Testis (tissue), 5 donors: Measurements from ENCODE around the gene NOX1. TPM values are rescaled to one million over a fixed set of nuclear protein-coding genes. Genes with fewer than 3 reads are reported as not detected.

Experiments used
- DNase-seq: peaks from one replicate; pipeline ENCODE4 v3.0.0-alpha.2; 2019
- H3K27ac ChIP-seq, 2 donors: fragments of 200-600 bp; sonication (generic); one replicate each; pipeline ENCODE4 v1.5.1; 2019
- H3K27me3 ChIP-seq: fragments of 200-600 bp; sonication (generic); one replicate; pipeline ENCODE4 v1.5.1; 2019
- H3K36me3 ChIP-seq: fragments of 200-600 bp; sonication (generic); one replicate; pipeline ENCODE4 v1.5.1; 2017; ENCODE audit warnings: low read depth; ENCODE audit errors: missing control alignments
- H3K4me1 ChIP-seq: fragments of 200-600 bp; sonication (generic); one replicate; pipeline ENCODE4 v1.5.1; 2019
- H3K4me3 ChIP-seq, 2 donors: fragments of 200-600 bp; sonication (generic); one replicate each; pipeline ENCODE4 v1.5.1; 2017 to 2019
- H3K9me3 ChIP-seq: fragments of 200-600 bp; sonication (generic); one replicate; pipeline ENCODE4 v1.5.1; 2017
- POLR2A ChIP-seq: fragments of 450-650 bp; IDR thresholded peaks from one replicate; pipeline ENCODE4 v1.6.1; 2017; ENCODE audit warnings: antibody characterized with exemption, mild to moderate bottlenecking, moderate library complexity
- WGBS, 2 donors: methylation state at CpG; one replicate each; pipeline ENCODE4 v1.1.5; 2018; 5-methylcytosine and 5-hydroxymethylcytosine counted together
- intact Hi-C: fragments of 100-400 bp; cut with DNase I; formaldehyde crosslinking; loops from one replicate; pipeline ENCODE4 v1.15.1; 2023; ENCODE audit warnings: low total_unique reads
- long read RNA-seq, 2 donors: transcript quantifications; one replicate each; lab custom pipeline, GENCODE V29; 2026
- polyA plus RNA-seq: library from polyadenylated mRNA; stranded (reverse); fragments of 350-450 nt; fragmentation: Illumina TruSeq; extraction: RNeasy Lipid Tissue Mini Kit (QIAGEN cat#74804); gene quantifications from one replicate; pipeline ENCODE4 v1.2.3, GENCODE V29; 2014; ENCODE audit warnings: low read depth, low replicate concordance; ENCODE audit not compliant: insufficient read depth
- total RNA-seq, 2 donors: library from RNA; depleted of rRNA; stranded (reverse); fragments of >200 nt; gene quantifications; one replicate each; pipeline ENCODE4 v1.2.3, GENCODE V29; 2016
- TF ChIP-seq, protein P1 (sequence below), 3 experiments: fragments of 450-650 bp in 2 of 3; fragments of 200-600 bp in 1 of 3; sonication (generic) in 1 of 3; IDR thresholded peaks; one replicate each; pipeline ENCODE4 v1.5.1; 2016 to 2019; ENCODE audit warnings: antibody characterized with exemption in 3 of 3, mild to moderate bottlenecking in 2 of 3, moderate library complexity in 1 of 3

Gene NOX1
- total RNA-seq = 1 to 10 TPM in 1 of 2 donors, not detected in 1; 1.2 TPM
- polyA plus RNA-seq = not detected
- long read RNA-seq, donor 1 = 0 reads
- long read RNA-seq, donor 2 = 0 reads

DNA sequence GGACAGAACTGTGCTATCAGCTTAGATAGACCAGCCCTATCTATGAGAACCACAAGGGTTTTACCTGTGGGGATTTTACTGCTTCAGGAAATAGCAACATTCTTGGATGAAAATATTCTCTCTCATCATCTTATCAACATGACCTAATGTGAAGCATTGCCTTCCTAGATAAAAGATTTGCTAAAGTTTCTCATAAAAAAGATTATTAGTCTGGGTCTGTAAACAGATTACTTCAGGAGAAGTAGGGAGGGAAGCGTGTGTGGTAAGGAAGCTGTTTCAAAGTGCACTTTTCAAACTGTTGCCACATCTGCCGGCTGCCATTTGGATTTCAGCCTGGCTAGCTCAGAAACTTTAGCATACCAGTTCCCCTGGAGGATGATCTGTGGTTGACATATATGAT lies at the start of gene NOX1:
Gene NOX1 (minus strand): TSS at position 35 of the 400 bp plus-strand sequence. CDS start 220 bp downstream, outside the sequence.
- 28 to 46% methylated on average over 2 of the region's 2 CpGs for WGBS, 2 donors
- H3K4me3 ChIP-seq = no peak within 1 kb of the TSS
- TF ChIP-seq POLR2A = no peak
- TF ChIP-seq, protein P1, sequence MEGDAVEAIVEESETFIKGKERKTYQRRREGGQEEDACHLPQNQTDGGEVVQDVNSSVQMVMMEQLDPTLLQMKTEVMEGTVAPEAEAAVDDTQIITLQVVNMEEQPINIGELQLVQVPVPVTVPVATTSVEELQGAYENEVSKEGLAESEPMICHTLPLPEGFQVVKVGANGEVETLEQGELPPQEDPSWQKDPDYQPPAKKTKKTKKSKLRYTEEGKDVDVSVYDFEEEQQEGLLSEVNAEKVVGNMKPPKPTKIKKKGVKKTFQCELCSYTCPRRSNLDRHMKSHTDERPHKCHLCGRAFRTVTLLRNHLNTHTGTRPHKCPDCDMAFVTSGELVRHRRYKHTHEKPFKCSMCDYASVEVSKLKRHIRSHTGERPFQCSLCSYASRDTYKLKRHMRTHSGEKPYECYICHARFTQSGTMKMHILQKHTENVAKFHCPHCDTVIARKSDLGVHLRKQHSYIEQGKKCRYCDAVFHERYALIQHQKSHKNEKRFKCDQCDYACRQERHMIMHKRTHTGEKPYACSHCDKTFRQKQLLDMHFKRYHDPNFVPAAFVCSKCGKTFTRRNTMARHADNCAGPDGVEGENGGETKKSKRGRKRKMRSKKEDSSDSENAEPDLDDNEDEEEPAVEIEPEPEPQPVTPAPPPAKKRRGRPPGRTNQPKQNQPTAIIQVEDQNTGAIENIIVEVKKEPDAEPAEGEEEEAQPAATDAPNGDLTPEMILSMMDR (IDR thresholded peaks at IDR 0.05) = no peak
- intact Hi-C loops = no loop called here
- H3K36me3 ChIP-seq = no peaks in the 10 kb centered on the region
- H3K27me3 ChIP-seq = no peaks in the 10 kb centered on the region
- H3K4me1 ChIP-seq = no peaks in the 10 kb centered on the region
- no peak for DNase-seq
- no peak within 1 kb of the TSS for H3K27ac ChIP-seq
- no peaks in the 10 kb centered on the region for H3K9me3 ChIP-seq

DNA sequence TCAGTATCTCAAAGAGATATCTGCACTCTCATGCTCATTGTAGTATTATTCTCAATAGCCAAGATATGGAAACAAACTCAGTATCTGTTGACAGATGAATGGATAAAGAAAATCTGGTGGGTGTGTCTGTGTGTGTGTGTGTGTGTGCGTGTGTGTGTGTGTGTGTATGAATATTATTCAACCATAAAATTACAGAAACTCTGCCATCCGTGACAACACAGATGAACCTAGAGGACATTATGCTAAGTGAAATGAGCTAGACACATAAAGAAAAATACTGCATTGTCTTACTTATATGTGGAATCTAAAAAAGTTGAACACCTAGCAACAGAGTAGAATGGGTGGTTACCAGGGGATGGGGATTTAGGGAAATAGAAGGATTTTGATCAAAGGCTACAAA lies 41.4 kb upstream of the NOX1 start:
- Histone ChIP-seq H3K36me3 (no peaks in the 10 kb centered on the region), H3K4me1 (no peaks in the 10 kb centered on the region), H3K4me3 (no peak overlapping the region), H3K9me3 (no peaks in the 10 kb centered on the region), H3K27ac (no peak overlapping the region), H3K27me3 (no peaks in the 10 kb centered on the region)
- DNase-seq = no peak
- TF ChIP-seq, protein P1 (IDR thresholded peaks at IDR 0.05) = no peak
- TF ChIP-seq POLR2A = no peak
- intact Hi-C loops = no loop called here
- WGBS, 2 donors = 72 to 73% methylated on average over 2 of the region's 2 CpGs

DNA sequence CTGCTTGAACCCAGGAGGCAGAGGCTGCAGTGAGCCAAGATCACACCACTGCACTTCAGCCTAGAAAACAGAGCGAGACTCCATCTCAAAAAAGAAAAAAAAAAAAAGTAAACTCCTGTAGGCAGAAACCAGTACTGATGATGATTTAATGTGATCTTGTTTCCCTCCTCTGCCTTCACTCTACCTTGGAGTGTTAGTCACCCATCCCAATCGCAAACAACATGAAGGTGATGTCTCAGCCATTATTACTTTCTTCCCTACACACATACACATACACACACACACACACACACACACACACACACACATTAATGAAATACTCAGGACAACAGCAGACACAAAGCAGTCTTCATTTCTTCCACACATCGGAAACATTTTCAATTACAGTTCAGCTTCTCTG lies 39.0 kb upstream of the NOX1 start:
- H3K9me3 ChIP-seq = no peaks in the 10 kb centered on the region
- H3K4me3 ChIP-seq = no peak overlapping the region
- H3K4me1 ChIP-seq = no peaks in the 10 kb centered on the region
- WGBS, 2 donors = 82 to 97% methylated on average over 2 to 3 of the region's 3 CpGs
- no peak for DNase-seq
- no peaks in the 10 kb centered on the region for H3K27me3 ChIP-seq
- TF ChIP-seq, protein P1 (IDR thresholded peaks at IDR 0.05) = no peak
- intact Hi-C loops = no loop called here
- no peak overlapping the region for H3K27ac ChIP-seq
- H3K36me3 ChIP-seq = no peaks in the 10 kb centered on the region

DNA sequence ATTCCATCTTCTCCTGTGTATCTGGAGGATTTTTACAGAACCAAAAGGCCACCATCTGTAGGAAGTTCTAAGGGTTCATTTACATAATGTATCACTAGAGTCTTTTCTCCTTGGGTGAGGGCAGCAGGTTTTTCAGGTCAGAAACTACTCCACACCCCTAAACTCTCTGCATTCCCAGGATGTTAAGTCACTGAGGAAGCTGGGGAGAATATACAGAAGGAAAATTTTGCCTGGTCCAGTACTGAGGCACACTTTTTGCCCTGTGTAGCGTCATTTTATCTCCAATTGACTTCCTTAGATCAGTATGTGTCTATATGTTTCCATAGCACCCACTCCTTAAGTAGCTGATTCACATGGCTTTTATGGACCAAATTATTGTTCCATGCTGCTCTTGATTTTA lies 37.6 kb upstream of the NOX1 start:
- no peak overlapping the region for H3K27ac ChIP-seq
- TF ChIP-seq, protein P1 (IDR thresholded peaks at IDR 0.05) = no peak
- no peak for TF ChIP-seq POLR2A
- no peak overlapping the region for H3K4me3 ChIP-seq
- no peaks in the 10 kb centered on the region for H3K9me3 ChIP-seq
- H3K4me1 ChIP-seq = no peaks in the 10 kb centered on the region
- 67 to 100% methylated on average over 1 of the region's 1 CpG for WGBS, 2 donors
- H3K36me3 ChIP-seq = no peaks in the 10 kb centered on the region
- DNase-seq = no peak
- intact Hi-C loops = no loop called here
- H3K27me3 ChIP-seq = no peaks in the 10 kb centered on the region

DNA sequence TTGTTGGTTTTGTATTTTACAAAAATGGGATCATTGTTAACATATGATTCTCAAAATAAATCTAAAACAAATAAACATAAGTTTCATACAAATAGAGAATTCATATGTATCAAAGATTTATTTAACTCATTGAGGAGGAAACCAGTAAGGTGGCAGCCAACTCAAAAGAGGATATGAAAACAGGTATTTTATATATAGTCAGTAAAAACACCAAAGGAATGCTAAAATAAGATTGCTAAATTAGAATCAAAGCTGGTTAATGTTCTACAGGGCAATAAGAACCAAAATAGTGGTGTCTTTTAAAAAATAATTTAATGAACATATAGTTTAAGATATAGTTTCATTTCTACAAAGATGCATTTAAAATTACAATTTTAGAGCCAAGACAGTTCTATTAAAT lies 31.5 kb upstream of the NOX1 start:
- Histone ChIP-seq H3K9me3 (no peaks in the 10 kb centered on the region), H3K27me3 (no peaks in the 10 kb centered on the region), H3K36me3 (no peaks in the 10 kb centered on the region), H3K4me3 (no peak overlapping the region), H3K27ac (no peak overlapping the region), H3K4me1 (no peaks in the 10 kb centered on the region)
- DNase-seq = no peak
- TF ChIP-seq, protein P1 (IDR thresholded peaks at IDR 0.05) = no peak
- no peak for TF ChIP-seq POLR2A
- intact Hi-C loops = no loop called here
